ENCODE measurements around the gene LDHAL6B.

- TF ChIP-seq CTCF (IDR thresholded peaks at IDR 0.05; ENCODE audit: low read depth, low read length, poor library complexity, severe bottlenecking) (no peak), EZH2phosphoT487 (IDR thresholded peaks at IDR 0.05; ENCODE audit: borderline replicate concordance, low read length) (no peak)
Measured at GRCh38 chr15:59159210-59159609, 47.4 kb upstream of the LDHAL6B start.

Measured in DOHH2 (cell line).